NCI-H1105 treated with DMSO at 0.1 percent for 48 hours (cell line): ENCODE data around the gene NCDN.

Experiments
- DNase-seq: peaks from one replicate; lab custom pipeline; 2025; lab: John Stamatoyannopoulos, UW

The NCDN gene, protein sequence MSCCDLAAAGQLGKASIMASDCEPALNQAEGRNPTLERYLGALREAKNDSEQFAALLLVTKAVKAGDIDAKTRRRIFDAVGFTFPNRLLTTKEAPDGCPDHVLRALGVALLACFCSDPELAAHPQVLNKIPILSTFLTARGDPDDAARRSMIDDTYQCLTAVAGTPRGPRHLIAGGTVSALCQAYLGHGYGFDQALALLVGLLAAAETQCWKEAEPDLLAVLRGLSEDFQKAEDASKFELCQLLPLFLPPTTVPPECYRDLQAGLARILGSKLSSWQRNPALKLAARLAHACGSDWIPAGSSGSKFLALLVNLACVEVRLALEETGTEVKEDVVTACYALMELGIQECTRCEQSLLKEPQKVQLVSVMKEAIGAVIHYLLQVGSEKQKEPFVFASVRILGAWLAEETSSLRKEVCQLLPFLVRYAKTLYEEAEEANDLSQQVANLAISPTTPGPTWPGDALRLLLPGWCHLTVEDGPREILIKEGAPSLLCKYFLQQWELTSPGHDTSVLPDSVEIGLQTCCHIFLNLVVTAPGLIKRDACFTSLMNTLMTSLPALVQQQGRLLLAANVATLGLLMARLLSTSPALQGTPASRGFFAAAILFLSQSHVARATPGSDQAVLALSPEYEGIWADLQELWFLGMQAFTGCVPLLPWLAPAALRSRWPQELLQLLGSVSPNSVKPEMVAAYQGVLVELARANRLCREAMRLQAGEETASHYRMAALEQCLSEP

DNA sequence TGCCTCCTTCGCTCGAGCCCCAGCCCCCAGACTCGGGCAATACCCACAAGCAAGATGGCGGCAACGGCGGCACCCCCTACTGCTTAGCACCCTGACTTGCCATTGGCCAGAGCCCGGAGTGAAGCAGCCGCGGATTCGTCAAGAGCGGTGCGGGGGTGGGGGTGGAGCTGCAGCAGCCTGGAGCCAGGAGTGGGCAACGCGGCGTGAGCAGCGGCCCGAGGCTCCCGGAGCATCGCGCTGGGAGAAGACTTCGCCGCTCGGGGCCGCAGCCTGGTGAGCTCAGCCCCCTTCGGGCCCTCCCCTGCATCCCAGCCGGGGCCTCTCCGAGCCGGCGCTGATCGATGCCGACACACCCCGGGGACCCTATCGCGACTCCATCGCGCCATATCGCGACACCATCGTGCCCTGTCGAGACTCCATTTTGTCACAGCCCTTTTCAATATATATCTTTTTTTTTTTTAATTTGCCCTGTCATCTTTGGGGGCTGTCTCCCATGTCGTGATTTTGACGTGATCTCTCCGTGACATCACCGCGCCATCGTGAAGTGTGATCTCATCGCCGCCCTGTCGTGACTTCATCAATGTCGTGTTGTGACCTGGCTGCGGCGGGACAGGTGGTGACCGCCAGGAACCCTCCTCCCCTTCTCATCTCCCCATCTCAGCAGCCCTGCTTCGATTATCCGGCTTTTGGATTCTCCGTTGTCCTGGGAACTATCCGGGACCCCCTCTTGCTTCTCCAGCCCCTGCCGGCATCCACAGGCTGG lies at the start of gene NCDN:
NCDN (plus strand) TSS at position 189 of the 763 bp plus-strand sequence; CDS start at position 581, 392 bp downstream.
- DNase-seq = peak; percentile 96

DNA sequence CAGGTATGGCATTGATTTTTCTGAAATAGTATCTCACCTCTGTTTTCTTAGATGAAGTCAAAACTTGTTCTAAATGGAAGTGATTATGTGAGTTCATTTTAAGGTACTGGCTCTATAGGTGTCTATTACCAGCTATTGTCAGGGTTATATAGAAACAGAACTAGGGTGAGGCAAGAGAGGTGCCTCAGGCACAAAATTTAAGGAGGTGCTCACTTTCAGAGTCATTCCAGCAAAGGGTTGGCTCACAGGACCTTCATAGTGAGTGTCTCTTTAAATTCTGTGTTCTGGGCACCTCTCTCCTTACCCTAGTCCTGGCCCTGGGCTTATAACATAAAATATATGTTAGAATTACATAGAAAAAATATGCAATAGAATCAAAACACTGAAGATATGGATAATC lies 49.7 kb upstream of the NCDN start:
- DNase-seq = no peak

GRCh38 chr1:35509558-35509957 lies 48.0 kb upstream of the NCDN start:
- no peak for DNase-seq

GRCh38 chr1:35511305-35511704 lies 46.3 kb upstream of the NCDN start:
- DNase-seq = no peak

GRCh38 chr1:35518183-35518582 lies 39.4 kb upstream of the NCDN start:
- no peak for DNase-seq

DNA sequence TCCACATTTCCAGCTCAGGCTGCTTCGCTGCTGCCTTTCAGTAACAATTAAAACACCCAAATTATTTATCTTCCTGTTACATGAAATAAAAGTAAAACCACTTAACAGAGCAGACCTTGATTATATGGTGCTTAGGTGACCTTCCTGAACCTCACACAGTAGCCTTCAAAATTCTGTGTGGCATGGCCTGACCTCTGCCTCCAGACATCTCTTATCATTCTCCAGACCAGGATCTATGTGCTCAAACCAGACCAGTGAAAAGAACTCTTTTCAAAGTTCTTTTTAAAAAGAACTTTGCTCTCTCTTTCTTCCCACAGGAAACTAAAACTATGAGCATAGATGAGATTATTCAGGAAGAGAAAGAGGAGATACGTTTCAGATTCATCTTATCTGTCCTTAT lies 38.2 kb upstream of the NCDN start:
- no peak for DNase-seq

- no peak for DNase-seq
Measured at GRCh38 chr1:35524106-35524505, 33.5 kb upstream of the NCDN start.

DNA sequence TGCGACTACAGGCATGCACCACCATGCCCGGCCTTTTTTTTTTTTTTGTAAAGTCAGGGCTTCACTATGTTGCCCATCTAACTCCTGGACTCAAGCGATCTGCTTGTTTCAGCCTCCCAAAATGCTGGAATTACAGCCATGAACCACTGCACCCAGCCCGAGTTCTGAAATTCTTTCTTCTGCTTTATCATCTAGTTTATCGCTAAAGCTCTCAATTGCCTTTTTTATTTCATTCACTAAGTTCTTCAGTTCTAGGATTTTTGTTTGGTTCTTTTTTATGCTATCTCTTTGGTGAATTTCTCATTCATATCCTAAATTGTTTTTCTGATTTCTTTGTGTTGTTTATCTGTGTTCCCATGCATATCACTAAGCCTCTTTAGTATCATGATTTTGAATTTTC lies 27.4 kb upstream of the NCDN start:
- DNase-seq = no peak

DNA sequence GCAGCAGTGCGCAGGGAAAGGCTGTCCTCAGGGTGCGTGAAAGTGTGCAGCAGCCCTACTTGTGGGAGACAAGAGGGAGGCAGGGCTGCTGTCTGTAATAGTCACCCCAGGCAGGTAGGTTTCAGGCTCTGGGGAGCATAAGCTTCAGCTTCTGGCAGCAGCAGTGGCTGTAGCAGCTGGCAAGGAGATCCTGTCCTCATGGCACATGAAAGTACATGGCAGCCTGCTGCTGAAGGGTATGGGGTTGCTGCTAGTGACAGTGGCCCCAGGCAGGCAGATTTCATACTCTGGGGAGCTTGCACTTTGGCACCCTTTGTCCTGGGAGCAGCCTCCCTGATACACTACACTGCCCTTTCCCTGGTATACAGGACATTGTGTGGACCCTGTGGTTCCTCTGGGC lies 26.7 kb upstream of the NCDN start:
- no peak for DNase-seq

- DNase-seq = no peak
Measured at GRCh38 chr1:35531368-35531767, 26.2 kb upstream of the NCDN start.

- no peak for DNase-seq
Measured at GRCh38 chr1:35532497-35533223, 24.9 kb upstream of the NCDN start.

DNA sequence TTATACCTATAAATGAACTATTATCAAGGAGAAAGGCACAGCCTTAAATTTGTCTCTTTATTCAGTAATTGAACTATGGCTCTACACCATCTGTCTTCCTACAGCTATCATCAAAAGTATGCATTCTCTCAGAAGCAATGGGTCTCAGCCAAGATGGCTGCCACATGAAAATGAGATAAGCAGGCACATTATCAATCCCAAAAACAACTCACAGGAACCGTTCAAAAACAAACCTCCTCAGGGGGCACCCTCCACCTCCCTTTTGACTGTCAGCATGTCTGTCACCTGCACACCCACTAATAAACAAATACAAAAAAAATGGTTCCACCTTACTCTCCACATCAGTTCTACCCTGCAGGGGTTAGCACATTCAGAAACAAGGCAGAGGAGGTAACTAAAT lies 24.0 kb upstream of the NCDN start:
- no peak for DNase-seq

DNA sequence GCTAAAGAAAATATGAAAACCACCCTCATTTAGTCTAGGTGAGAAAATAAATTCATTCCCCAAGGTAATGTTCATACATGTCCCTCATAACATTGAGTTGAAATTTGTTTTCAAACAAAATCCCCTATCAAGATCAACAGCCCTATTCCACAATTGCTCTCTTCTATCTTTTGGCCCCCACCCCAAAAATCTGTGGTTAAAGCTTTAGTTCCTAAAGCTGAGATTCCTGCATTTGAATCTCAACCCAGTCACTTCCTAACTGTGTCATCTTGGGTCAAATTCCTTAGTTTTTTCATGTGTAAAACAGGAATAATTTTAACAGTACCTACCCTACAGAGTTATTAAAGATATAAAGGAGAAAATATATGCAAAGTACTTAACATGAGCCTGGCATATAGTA lies 22.4 kb upstream of the NCDN start:
- no peak for DNase-seq

- DNase-seq = no peak
Measured at GRCh38 chr1:35536556-35537162, 20.9 kb upstream of the NCDN start.

DNA sequence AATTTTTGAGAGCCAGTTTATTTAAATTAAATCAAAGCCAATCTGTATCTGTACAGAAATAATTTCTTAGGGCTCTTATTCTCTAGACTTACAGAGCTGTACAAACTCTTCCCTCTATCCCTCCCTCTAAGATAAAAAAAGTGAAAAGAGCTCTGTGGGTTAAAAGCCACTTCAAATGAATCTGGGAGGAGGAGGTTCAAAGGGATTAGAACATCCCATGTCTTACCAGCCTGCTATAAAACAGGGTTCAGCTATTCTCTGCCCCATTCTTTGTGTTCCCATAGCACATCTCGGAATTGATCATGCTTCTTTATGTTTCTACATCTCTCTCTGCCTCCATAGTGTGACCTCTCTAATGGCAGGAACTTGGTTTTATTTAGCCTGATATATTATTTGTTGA lies 19.8 kb upstream of the NCDN start:
- no peak for DNase-seq

DNA sequence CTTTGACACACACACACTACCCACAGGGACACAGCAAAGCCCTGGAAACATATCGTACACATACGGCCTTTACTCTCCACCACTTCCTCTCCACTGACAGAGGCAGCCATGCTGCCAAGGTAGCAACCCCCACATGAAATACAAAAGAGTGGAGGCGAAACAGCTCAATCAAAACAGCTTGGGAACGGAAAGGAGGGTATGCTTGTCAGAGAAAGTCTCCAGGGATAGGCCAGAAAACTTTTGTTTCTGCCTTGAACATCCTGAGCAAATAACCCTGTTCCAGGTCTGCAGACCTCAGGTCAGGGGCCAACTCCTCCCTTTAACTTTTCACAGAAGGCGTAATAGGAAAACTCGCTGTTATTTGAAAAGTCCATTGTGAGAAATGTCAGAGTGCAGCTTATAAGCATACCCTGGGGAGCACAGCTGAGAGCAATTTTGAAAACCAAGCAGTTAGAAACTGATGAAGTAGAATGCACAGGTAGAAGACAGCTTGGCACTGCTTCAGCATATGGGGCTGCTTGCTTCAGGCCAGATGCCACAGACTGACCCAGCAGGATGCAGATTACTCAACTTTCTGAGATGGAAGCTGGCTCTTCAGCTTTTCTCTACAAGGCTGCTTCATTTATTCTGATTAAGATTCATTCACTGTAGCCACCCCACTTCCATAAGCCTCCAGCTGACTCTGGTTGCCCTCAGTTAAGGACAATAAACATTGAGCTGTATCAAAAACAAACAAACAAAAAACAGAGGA lies 18.4 kb upstream of the NCDN start:
- no peak for DNase-seq

DNA sequence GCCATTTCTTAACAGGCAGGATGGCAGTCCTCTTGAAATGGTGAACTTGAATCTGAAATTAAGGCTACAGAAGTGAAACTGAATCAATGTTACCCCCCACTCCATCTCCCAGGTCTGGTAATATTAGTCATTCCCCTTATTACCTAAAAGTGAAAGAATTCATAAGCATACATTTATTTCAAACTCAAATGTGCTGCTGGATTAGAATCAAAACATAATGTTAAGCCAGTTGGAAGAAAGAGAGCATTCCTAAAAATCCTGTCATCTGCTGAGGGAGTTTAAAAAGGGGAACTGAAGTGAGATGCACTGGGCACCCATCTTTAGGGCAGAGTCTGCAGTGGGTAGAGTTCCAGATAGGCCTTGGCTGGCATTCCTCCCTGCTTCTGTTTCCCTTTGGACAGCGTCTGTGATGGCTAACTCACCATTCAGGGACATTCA lies 17.8 kb upstream of the NCDN start:
- no peak for DNase-seq

- peak; percentile 59 for DNase-seq
Measured at GRCh38 chr1:35544976-35545375, 12.6 kb upstream of the NCDN start.

- DNase-seq = no peak
Measured at GRCh38 chr1:35546614-35547013, 11.0 kb upstream of the NCDN start.

DNA sequence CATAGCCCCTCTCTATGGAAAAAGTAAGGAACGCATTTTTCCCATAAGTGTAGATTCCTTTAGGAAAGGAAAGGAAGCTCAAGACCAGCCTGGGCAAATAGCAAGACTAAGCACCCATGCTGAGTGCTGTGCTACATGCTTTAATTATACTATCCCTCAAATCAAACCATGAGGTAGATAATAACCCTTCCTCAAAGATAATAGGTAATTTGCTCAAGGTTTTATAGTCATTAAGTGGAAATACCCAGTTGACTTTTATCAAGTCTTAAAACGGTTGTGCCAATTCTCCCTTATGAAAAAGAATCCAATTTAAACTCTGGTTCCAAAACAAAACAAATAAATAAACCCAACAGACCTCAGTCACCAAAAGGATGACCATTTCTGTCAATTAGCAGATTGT lies 3.7 kb upstream of the NCDN start:
- peak; percentile 61 for DNase-seq
